Fibroblast of lung (primary cell): ENCODE data around the gene ZIC1. TPM values are rescaled to one million over a fixed set of nuclear protein-coding genes. Genes with fewer than 3 reads are reported as not detected.

ENCODE experiments used
- DNase-seq, 2 donors: peaks; one replicate each; pipeline versions ENCODE4 v3.0.0 to v3.0.0-alpha.2; 2010; ENCODE audit warnings: low read depth in 2 of 2
- H2AFZ ChIP-seq: 2 replicates; pipeline ENCODE4 v1.5.1; 2012; ENCODE audit warnings: low read length, control low read depth, inconsistent platforms
- H3K27ac ChIP-seq: 2 replicates; pipeline ENCODE4 v1.5.1; 2011; ENCODE audit warnings: low read length, control low read depth; ENCODE audit not compliant: insufficient read depth
- H3K27me3 ChIP-seq: 2 replicates; pipeline ENCODE4 v1.5.1; 2011; ENCODE audit warnings: mild to moderate bottlenecking, low read length; ENCODE audit not compliant: control insufficient read depth, insufficient read depth
- H3K36me3 ChIP-seq: 2 replicates; pipeline ENCODE4 v1.5.1; 2011; ENCODE audit warnings: low read length; ENCODE audit not compliant: control insufficient read depth, insufficient read depth
- H3K4me1 ChIP-seq: 2 replicates; pipeline ENCODE4 v1.5.1; 2011; ENCODE audit warnings: low read length; ENCODE audit not compliant: control insufficient read depth, insufficient read depth; ENCODE audit errors: extremely low read depth
- H3K4me2 ChIP-seq: 2 replicates; pipeline ENCODE4 v1.5.1; 2011; ENCODE audit warnings: low read length, control low read depth; ENCODE audit not compliant: insufficient read depth; ENCODE audit errors: extremely low read depth
- H3K4me3 ChIP-seq, 4 experiments: fragments of 200-600 bp in 1 of 4; sonication (generic) in 1 of 4; replicated peaks in 1 of 4; 2 replicates each; pipeline ENCODE4 v1.5.1; 2011 to 2016; ENCODE audit warnings: low read length in 4 of 4, low read depth in 3 of 4, mild to moderate bottlenecking in 3 of 4, control low read depth in 2 of 4, inconsistent platforms in 1 of 4, mixed read lengths in 1 of 4; ENCODE audit not compliant: insufficient read depth in 1 of 4; ENCODE audit errors: control extremely low read depth in 1 of 4
- H3K79me2 ChIP-seq: 2 replicates; pipeline ENCODE4 v1.5.1; 2012; ENCODE audit warnings: mild to moderate bottlenecking, low read length, inconsistent platforms; ENCODE audit not compliant: control insufficient read depth, insufficient read depth
- H3K9ac ChIP-seq: 2 replicates; pipeline ENCODE4 v1.5.1; 2011; ENCODE audit warnings: mild to moderate bottlenecking, low read length, control low read depth; ENCODE audit not compliant: insufficient read depth
- H3K9me3 ChIP-seq: 2 replicates; pipeline ENCODE4 v1.5.1; 2012; ENCODE audit warnings: low read depth, low read length; ENCODE audit not compliant: control insufficient read depth, insufficient read depth
- H4K20me1 ChIP-seq: 2 replicates; pipeline ENCODE4 v1.5.1; 2011; ENCODE audit warnings: low read length; ENCODE audit not compliant: control insufficient read depth, insufficient read depth; ENCODE audit errors: extremely low read depth
- EZH2 ChIP-seq: IDR thresholded peaks from 2 replicates; pipeline ENCODE4 v1.5.1; 2012; ENCODE audit warnings: low read length, control low read depth, mild to moderate bottlenecking; ENCODE audit errors: missing control alignments
- polyA plus RNA-seq, 2 donors: library from polyadenylated mRNA; depleted of rRNA in 1 of 2; stranded (reverse) in 1 of 2; unstranded in 1 of 2; fragments of >200 nt; gene quantifications; 2 replicates each; pipeline ENCODE4 v1.2.1, GENCODE V29; 2011 to 2012; ENCODE audit warnings: missing spikeins in 1 of 2
- total RNA-seq: library from RNA; depleted of rRNA; stranded (reverse); fragments of >200 nt; gene quantifications from 2 replicates; pipeline ENCODE4 v1.2.1, GENCODE V29; 2014
- TF ChIP-seq, protein P1 (sequence below), 2 donors: IDR thresholded peaks in 1 of 2; conservative IDR thresholded peaks in 1 of 2; 1 replicate in 1 of 2; 2 replicates in 1 of 2; pipeline ENCODE4 v1.5.1; 2011 to 2012; ENCODE audit warnings: low read length in 2 of 2, control low read depth in 1 of 2, inconsistent platforms in 1 of 2, low read depth in 1 of 2, mild to moderate bottlenecking in 1 of 2

Gene ZIC1
- total and polyA plus RNA-seq, 2 donors (not counting 1 experiment from before 2014, with no cell fraction given): 0.11 TPM; not detected in 1

DNA sequence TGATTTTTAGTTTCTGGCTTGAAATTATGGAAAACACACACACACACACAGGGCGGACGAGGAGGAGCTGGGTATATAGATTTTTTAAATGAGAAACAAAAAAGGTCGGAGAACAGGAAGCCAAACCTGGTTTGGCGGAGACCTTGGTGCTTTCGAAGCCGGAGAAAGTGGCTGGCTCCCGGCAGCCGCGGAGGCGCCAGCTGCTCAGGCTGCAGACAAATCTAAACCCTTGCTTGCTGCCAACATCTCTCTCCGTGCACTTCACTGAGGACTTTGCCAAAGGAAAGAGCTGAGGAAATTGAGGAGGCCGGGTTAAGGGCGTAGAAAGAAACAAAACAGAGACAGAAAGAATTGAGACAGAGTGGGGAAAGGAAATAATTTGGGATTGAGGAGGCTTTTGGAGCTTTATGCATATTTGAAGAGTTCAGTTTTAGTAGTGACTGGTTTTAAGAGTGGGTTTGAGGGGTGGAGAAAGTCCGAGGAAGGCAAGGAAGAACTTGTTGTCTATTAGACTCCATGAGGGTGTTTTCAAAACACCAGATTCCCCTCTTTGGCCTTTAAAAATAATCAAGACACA, 2.2 kb downstream of the ZIC1 start:
- Histone ChIP-seq H3K4me2 (peak overlapping the region; percentile 90), H3K27ac (no peak overlapping the region), H3K9me3 (no peaks in the 10 kb centered on the region), H3K36me3 (no peaks in the 10 kb centered on the region), H3K4me1 (peaks cover 4% of the 10 kb centered on the region), H4K20me1 (peaks cover 2% of the 10 kb centered on the region), H3K4me3 (peak overlapping the region in 3 of 4 experiments; percentile 34 to 40 (median 35)), H3K27me3 (peaks cover 88% of the 10 kb centered on the region), H2AFZ (no peak overlapping the region), H3K79me2 (no peaks in the 10 kb centered on the region), H3K9ac (no peak overlapping the region)
- peak in 1 of 2 donors; percentile 59 for DNase-seq
- no peak for TF ChIP-seq EZH2
- TF ChIP-seq, protein P1, sequence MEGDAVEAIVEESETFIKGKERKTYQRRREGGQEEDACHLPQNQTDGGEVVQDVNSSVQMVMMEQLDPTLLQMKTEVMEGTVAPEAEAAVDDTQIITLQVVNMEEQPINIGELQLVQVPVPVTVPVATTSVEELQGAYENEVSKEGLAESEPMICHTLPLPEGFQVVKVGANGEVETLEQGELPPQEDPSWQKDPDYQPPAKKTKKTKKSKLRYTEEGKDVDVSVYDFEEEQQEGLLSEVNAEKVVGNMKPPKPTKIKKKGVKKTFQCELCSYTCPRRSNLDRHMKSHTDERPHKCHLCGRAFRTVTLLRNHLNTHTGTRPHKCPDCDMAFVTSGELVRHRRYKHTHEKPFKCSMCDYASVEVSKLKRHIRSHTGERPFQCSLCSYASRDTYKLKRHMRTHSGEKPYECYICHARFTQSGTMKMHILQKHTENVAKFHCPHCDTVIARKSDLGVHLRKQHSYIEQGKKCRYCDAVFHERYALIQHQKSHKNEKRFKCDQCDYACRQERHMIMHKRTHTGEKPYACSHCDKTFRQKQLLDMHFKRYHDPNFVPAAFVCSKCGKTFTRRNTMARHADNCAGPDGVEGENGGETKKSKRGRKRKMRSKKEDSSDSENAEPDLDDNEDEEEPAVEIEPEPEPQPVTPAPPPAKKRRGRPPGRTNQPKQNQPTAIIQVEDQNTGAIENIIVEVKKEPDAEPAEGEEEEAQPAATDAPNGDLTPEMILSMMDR (conservative IDR thresholded peaks at IDR 0.05 in 1 of 2, IDR thresholded peaks at IDR 0.05 in 1 of 2; ENCODE audit: low read depth in 1 of 2, low read length in 2 of 2): no peak

DNA sequence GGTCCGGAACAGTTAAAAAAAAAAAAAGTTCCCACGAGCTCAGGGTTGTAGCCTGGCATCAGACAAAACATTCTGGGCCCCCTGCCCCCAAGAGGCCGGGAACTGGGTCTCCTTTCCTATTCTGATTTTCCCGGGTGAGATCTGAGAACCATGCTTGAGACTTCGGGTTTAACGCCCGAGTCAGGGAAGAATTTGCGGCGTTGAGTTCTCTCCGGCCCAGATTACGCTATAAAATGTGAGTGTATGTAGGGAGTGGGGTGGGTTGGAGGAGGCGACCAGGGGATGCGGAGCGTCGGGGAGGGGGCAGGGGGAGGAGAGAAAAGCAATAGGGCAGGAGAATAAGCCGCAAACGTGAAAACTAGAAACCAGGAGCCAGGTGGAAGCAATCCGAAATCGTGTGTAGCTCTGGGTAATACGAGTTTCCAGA, 2.7 kb downstream of the ZIC1 start:
- Histone ChIP-seq H3K4me2 (no peak overlapping the region), H3K27ac (no peak overlapping the region), H3K27me3 (peaks cover 83% of the 10 kb centered on the region), H3K36me3 (no peaks in the 10 kb centered on the region), H3K9ac (no peak overlapping the region), H4K20me1 (peaks cover 2% of the 10 kb centered on the region), H3K9me3 (no peaks in the 10 kb centered on the region), H2AFZ (no peak overlapping the region), H3K4me3 (no peak overlapping the region), H3K79me2 (no peaks in the 10 kb centered on the region), H3K4me1 (peaks cover 4% of the 10 kb centered on the region)
- TF ChIP-seq EZH2: no peak
- TF ChIP-seq, protein P1 (conservative IDR thresholded peaks at IDR 0.05 in 1 of 2, IDR thresholded peaks at IDR 0.05 in 1 of 2; ENCODE audit: low read depth in 1 of 2, low read length in 2 of 2): no peak
- DNase-seq: no peak

DNA sequence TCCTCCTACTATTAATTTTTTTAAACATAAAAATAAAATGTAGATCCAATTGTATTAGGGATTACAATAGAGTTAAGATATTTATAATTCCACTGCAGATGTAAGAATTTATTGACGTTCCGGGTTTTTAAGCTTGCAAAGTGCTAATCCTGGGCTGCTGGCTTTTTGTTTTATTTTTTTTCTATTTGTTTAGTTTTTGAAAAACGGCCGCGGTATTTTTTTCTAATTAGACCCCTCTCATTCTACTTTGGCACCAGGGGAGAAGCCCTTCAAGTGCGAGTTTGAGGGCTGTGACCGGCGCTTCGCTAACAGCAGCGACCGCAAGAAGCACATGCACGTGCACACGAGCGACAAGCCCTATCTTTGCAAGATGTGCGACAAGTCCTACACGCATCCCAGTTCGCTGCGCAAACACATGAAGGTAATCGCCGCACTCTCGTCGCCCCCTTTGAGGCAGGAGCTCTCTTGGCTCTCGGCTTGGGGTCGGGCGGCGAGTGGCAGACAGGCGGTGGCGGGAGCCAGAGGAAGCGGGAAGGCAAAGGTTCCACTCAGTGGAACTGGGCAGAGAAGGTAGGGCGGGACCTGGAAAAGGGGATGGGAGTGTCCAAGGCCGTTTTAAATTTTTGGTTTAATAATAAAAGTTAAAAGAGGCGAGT, 3.2 kb downstream of the ZIC1 start:
- Histone ChIP-seq H3K4me1 (peaks cover 4% of the 10 kb centered on the region), H4K20me1 (peaks cover 2% of the 10 kb centered on the region), H3K9me3 (no peaks in the 10 kb centered on the region), H2AFZ (no peak overlapping the region), H3K27me3 (peaks cover 78% of the 10 kb centered on the region), H3K79me2 (no peaks in the 10 kb centered on the region), H3K4me3 (no peak overlapping the region), H3K36me3 (no peaks in the 10 kb centered on the region), H3K4me2 (no peak overlapping the region), H3K27ac (no peak overlapping the region), H3K9ac (no peak overlapping the region)
- peak; percentile 70 for TF ChIP-seq EZH2
- TF ChIP-seq, protein P1 (conservative IDR thresholded peaks at IDR 0.05 in 1 of 2, IDR thresholded peaks at IDR 0.05 in 1 of 2; ENCODE audit: low read depth in 1 of 2, low read length in 2 of 2): no peak
- DNase-seq: no peak
